Measurements from ENCODE around the gene NAA38. TPM values are rescaled to one million over a fixed set of nuclear protein-coding genes. Genes with fewer than 3 reads are reported as not detected.
A peak's percentile ranks its signal among the peaks of the same experiment; 100 is the strongest.

Gene NAA38
- polyA plus RNA-seq, 1 donor from 2014 or later, result 170 TPM

DNA sequence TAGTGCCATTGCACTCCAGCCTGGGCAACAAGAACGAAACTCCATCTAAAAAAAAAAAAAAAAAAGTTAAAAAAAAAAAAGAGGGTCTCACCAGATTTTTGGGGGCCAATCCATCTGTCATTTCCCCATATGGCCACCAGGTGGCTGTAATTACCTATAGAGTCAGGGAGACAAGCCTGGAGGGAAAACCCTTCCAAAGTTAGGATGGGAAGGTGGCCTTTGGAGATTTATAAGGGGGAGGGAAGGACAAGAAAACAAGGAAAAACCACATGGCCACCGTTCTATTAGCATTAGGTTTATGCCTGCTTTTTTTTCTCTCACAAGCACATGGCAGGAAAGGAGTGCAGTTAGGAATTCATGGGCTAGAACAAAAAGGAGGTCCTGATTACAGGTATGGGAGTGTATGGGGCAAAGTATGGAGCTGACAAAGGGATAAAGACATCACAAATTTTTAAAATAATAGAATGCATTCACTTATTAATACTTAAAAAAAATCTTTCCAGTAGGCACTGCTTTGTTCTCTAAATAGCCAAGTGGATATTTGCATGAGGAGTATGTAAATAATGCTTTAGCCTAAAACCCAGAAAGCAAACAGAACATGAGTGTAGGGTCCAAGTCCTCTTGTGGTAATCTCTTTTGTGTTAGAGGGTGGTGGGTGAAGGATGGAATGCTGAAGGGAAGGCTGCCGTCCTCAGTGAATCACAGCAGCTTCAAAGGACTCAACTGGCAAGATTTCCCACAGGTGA lies 5.5 kb upstream of the NAA38 start:
- Mint-ChIP-seq H3K4me3 (peak overlapping the region in 1 of 4 donors; percentile 33), H3K9me3 (no peaks in the 10 kb centered on the region), H3K36me3 (peaks cover 2% of the 10 kb centered on the region), H3K27me3 (no peaks in the 10 kb centered on the region), H3K27ac (no peak overlapping the region), H3K4me1 (peaks cover 5 to 17% (median 10%) of the 10 kb centered on the region in 3 donors)

- H3K27me3 Mint-ChIP-seq, result no peaks in the 10 kb centered on the region
- H3K9me3 Mint-ChIP-seq, result no peaks in the 10 kb centered on the region
- H3K4me1 Mint-ChIP-seq, result peaks cover 10 to 24% (median 11%) of the 10 kb centered on the region in 3 donors
- H3K4me3 Mint-ChIP-seq, result no peak overlapping the region
- H3K27ac Mint-ChIP-seq, result no peak overlapping the region
- peaks cover 2% of the 10 kb centered on the region for H3K36me3 Mint-ChIP-seq
Measured at GRCh38 chr17:7859028-7859427, 1.7 kb upstream of the NAA38 start.

- H3K4me1 Mint-ChIP-seq, result peaks cover 10 to 24% (median 11%) of the 10 kb centered on the region in 3 donors
- H3K4me3 Mint-ChIP-seq, result no peak overlapping the region
- H3K36me3 Mint-ChIP-seq, result no peaks in the 10 kb centered on the region
- no peak overlapping the region for H3K27ac Mint-ChIP-seq
- no peaks in the 10 kb centered on the region for H3K9me3 Mint-ChIP-seq
- no peaks in the 10 kb centered on the region for H3K27me3 Mint-ChIP-seq
Measured at GRCh38 chr17:7858522-7858810, 1.1 kb upstream of the NAA38 start.

DNA sequence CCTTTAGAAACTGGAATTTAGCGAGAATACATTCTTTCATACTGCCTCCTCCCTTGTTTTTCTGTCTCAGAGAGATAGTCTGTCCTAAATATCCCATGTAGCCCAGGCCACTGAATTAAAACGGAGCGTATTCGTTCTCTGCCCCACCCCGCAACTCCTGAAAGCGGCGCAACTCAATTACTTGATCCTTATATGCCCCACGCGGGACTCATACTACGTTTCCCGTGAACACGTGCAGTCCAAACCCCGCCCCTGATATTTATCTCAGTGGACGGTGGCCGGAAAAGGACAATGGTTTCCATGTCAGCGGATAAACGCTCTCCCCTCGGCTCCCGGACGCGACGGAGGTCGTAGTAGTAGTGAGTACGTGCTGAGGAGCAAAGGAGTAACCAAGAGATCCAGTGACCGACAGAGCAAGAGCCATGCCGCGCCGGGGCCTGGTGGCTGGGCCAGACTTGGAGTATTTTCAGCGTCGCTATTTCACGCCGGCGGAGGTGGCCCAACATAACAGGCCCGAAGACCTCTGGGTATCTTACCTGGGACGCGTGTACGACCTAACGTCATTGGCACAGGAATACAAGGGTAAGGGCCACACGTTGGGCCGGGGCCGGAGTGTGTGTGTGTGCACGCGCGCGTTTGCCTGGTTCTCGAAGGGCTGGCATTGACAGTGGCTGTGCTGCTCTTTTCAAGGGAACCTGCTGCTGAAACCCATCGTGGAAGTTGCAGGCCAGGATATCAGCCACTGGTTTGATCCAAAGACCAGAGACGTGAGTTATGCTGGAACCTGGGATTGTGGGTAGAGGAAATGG lies 558 bp upstream of the NAA38 start, which contains the start of gene CYB5D1:
TSS of gene CYB5D1 (plus strand) at position 291 of the 809 bp plus-strand sequence. CDS start at position 423, 132 bp downstream.
- Mint-ChIP-seq H3K27me3 (no peaks in the 10 kb centered on the region), H3K27ac (no peak within 1 kb of the TSS), H3K9me3 (no peaks in the 10 kb centered on the region), H3K4me1 (peaks cover 10 to 20% (median 11%) of the 10 kb centered on the region in 3 donors), H3K4me3 (no peak within 1 kb of the TSS), H3K36me3 (no peaks in the 10 kb centered on the region)

GRCh38 chr17:7856011-7856810 lies 1.1 kb downstream of the NAA38 start:
- no peak overlapping the region for H3K4me3 Mint-ChIP-seq
- peaks cover 12 to 25% (median 13%) of the 10 kb centered on the region in 3 donors for H3K4me1 Mint-ChIP-seq
- H3K36me3 Mint-ChIP-seq, result no peaks in the 10 kb centered on the region
- no peaks in the 10 kb centered on the region for H3K27me3 Mint-ChIP-seq
- no peaks in the 10 kb centered on the region for H3K9me3 Mint-ChIP-seq
- H3K27ac Mint-ChIP-seq, result no peak overlapping the region

DNA sequence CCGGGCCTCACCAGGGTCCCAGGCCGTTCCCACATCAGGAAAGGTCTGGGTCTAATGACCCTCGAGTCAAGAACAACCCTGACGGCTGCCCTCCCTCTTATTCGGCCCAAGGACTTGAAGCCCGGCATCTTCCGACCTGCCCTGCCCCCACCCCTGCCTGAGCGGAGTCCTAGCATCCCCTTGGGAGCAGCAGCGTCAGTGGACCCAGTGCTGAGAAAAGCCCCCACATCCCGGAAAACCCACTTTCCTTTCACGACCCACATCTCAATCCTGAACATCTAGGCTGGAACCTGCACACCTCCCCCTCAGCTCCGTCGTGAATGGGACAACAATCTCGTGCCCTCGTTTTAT lies 1.7 kb downstream of the NAA38 start:
- Mint-ChIP-seq H3K27ac (no peak overlapping the region), H3K9me3 (no peaks in the 10 kb centered on the region), H3K36me3 (no peaks in the 10 kb centered on the region), H3K4me3 (peak overlapping the region in 2 of 4 donors; percentile 30 to 67), H3K27me3 (no peaks in the 10 kb centered on the region), H3K4me1 (peaks cover 12 to 29% (median 13%) of the 10 kb centered on the region in 3 donors)

DNA sequence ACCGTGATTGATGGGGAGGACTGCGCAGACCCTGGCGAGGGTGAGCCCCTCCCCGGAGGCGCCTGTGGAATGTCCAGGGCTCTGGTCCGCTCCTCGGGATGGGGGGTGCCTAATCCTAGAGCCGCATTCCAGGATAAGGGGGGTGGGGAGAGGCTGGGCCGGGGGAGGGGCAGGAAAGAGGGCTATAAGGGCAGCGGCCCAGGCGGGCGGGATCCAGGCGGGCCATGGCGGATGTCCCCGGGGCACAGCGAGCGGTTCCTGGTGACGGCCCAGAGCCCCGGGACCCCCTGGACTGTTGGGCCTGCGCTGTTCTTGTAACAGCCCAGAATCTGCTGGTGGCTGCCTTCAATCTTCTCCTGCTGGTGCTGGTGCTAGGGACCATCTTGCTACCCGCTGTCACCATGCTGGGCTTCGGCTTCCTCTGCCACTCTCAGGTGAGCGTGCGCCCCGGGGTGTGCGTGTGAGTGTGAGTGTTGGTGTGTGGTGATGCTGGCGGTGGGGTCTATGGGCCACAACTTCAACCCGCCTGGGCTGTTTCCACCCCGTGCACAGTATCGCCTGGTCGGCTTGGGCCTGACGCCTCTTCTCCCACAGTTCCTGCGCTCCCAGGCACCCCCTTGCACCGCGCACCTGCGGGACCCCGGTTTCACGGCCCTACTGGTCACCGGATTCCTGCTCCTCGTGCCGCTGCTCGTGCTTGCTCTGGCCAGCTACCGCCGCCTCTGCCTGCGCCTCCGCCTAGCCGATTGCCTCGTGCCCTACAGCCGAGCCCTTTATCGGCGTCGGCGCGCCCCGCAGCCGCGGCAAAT lies 2.3 kb downstream of the NAA38 start, which contains the start of gene TMEM88:
TSS of gene TMEM88 (plus strand) at position 216 of the 809 bp plus-strand sequence. CDS start at position 225, 9 bp downstream.
- no peaks in the 10 kb centered on the region for H3K27me3 Mint-ChIP-seq
- no peaks in the 10 kb centered on the region for H3K36me3 Mint-ChIP-seq
- H3K27ac Mint-ChIP-seq, result peak within 1 kb of the TSS in 2 of 3 donors; percentile 20 to 69
- no peaks in the 10 kb centered on the region for H3K9me3 Mint-ChIP-seq
- peak within 1 kb of the TSS in 3 of 4 donors; percentile 30 to 67 (median 58) for H3K4me3 Mint-ChIP-seq
- peaks cover 12 to 29% (median 13%) of the 10 kb centered on the region in 3 donors for H3K4me1 Mint-ChIP-seq

DNA sequence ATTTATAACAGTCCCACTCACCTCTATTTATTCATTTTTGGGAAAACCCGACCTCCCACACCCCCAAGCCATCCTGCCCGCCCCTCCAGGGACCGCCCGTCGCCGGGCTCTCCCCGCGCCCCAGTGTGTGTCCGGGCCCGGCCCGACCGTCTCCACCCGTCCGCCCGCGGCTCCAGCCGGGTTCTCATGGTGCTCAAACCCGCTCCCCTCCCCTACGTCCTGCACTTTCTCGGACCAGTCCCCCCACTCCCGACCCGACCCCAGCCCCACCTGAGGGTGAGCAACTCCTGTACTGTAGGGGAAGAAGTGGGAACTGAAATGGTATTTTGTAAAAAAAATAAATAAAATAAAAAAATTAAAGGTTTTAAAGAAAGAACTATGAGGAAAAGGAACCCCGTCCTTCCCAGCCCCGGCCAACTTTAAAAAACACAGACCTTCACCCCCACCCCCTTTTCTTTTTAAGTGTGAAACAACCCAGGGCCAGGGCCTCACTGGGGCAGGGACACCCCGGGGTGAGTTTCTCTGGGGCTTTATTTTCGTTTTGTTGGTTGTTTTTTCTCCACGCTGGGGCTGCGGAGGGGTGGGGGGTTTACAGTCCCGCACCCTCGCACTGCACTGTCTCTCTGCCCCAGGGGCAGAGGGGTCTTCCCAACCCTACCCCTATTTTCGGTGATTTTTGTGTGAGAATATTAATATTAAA lies 3.1 kb downstream of the NAA38 start:
- Mint-ChIP-seq H3K36me3 (peaks cover 2% of the 10 kb centered on the region), H3K27ac (peak overlapping the region in 2 of 3 donors; percentile 20 to 69), H3K4me3 (peak overlapping the region in 1 of 4 donors; percentile 58), H3K4me1 (peaks cover 12 to 26% (median 13%) of the 10 kb centered on the region in 3 donors), H3K9me3 (no peaks in the 10 kb centered on the region), H3K27me3 (no peaks in the 10 kb centered on the region)

GRCh38 chr17:7853691-7854038 lies 3.7 kb downstream of the NAA38 start:
- peaks cover 9 to 21% (median 12%) of the 10 kb centered on the region in 3 donors for H3K4me1 Mint-ChIP-seq
- H3K27me3 Mint-ChIP-seq, result no peaks in the 10 kb centered on the region
- no peaks in the 10 kb centered on the region for H3K9me3 Mint-ChIP-seq
- peak overlapping the region in 1 of 4 donors; percentile 58 for H3K4me3 Mint-ChIP-seq
- peaks cover 2% of the 10 kb centered on the region for H3K36me3 Mint-ChIP-seq
- peak overlapping the region in 2 of 3 donors; percentile 20 to 69 for H3K27ac Mint-ChIP-seq

GRCh38 chr17:7852919-7853690 lies 4.3 kb downstream of the NAA38 start:
- H3K27ac Mint-ChIP-seq, result peak overlapping the region in 1 of 3 donors; percentile 100
- no peaks in the 10 kb centered on the region for H3K9me3 Mint-ChIP-seq
- peaks cover 7 to 19% (median 12%) of the 10 kb centered on the region in 3 donors for H3K4me1 Mint-ChIP-seq
- H3K27me3 Mint-ChIP-seq, result no peaks in the 10 kb centered on the region
- peak overlapping the region in 2 of 4 donors; percentile 60 to 91 for H3K4me3 Mint-ChIP-seq
- H3K36me3 Mint-ChIP-seq, result peaks cover 2% of the 10 kb centered on the region

- Mint-ChIP-seq H3K9me3 (no peaks in the 10 kb centered on the region), H3K4me3 (peak overlapping the region in 2 of 4 donors; percentile 3 to 91), H3K4me1 (peaks cover 7 to 19% (median 12%) of the 10 kb centered on the region in 3 donors), H3K36me3 (peaks cover 2% of the 10 kb centered on the region), H3K27ac (peak overlapping the region in 1 of 3 donors; percentile 100), H3K27me3 (no peaks in the 10 kb centered on the region)
Measured at GRCh38 chr17:7852262-7852670, 5.1 kb downstream of the NAA38 start.

- Mint-ChIP-seq H3K27ac (peak overlapping the region; percentile 43 to 100 (median 91)), H3K27me3 (no peaks in the 10 kb centered on the region), H3K36me3 (peaks cover 2% of the 10 kb centered on the region), H3K4me3 (peak overlapping the region; percentile 75 to 92 (median 91)), H3K9me3 (no peaks in the 10 kb centered on the region), H3K4me1 (peaks cover 7 to 19% (median 12%) of the 10 kb centered on the region in 3 donors)
Measured at GRCh38 chr17:7851438-7852261, 5.7 kb downstream of the NAA38 start.

Measured in IgD-negative memory B cell (primary cell).